HG02943 (cell line): ENCODE results near the gene DROSHA.
"Not testable (repeated sequence)": the region's sequence is repeated elsewhere in the genome, so short reads cannot be mapped to it uniquely, and the experiment has no call there.

Source experiments
- ATAC-seq: cut with Tn5 transposase; IDR thresholded peaks from one replicate; pipeline ENCODE4 v1.9.1; 2021; ENCODE audit warnings: mild to moderate bottlenecking, low read depth, moderate library complexity; ENCODE audit not compliant: unreplicated experiment

DROSHA gene

DNA sequence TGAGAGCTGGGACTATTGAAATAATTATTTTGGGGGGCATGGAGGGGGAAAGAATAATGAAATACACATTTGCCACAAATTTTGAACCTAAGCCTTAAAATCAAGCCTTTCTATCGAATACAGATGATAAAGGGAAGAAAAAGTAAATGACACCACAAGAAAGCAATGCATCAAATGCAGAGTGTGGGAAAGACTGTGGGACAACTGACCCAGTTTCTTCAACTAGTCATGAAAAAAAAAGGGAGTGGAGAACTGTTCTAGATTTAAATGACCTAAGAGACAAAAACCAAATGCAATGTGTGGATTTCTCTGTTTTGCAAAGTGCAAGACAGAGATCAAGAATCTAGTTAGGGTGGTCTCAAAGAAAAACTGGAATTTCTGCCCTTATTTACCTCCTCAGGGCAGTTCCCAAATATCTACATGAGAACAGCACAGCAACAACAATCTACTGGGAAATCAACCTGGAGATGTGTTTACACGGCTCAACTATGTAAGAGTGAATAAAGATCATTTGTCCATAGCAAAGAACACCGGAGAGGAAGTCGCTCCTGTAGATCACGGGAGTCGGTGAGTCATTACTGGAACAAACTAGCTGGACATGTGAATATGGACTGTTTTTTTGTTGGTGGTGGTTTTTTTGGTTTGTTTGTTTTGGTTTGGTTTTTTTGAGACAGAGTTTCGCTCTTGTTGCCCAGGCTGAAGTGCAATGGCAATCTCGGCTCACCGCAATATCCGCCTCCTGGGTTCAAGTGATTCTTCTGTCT lies 145.9 kb downstream of the DROSHA start:
- no peak for ATAC-seq

DNA sequence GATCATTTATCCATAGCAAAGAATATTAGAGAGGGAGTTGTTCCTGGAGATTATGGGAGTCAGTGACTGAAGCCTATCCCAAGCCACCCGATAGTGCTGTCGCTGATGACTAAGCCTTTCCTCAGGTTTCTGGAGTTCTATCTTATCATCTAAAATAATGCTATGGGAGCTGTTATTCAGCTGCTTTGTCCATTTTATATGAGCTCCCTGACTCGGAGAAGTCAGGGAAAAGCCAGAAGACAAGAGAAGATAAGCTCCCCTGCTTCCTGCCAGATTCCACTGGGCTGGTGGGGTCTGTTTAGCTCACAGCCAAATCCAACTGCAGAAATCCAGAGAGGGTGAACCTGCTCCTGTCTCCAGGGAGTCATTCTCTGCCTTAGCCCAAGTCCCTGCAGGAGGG lies 148.2 kb downstream of the DROSHA start:
- ATAC-seq = no peak

DNA sequence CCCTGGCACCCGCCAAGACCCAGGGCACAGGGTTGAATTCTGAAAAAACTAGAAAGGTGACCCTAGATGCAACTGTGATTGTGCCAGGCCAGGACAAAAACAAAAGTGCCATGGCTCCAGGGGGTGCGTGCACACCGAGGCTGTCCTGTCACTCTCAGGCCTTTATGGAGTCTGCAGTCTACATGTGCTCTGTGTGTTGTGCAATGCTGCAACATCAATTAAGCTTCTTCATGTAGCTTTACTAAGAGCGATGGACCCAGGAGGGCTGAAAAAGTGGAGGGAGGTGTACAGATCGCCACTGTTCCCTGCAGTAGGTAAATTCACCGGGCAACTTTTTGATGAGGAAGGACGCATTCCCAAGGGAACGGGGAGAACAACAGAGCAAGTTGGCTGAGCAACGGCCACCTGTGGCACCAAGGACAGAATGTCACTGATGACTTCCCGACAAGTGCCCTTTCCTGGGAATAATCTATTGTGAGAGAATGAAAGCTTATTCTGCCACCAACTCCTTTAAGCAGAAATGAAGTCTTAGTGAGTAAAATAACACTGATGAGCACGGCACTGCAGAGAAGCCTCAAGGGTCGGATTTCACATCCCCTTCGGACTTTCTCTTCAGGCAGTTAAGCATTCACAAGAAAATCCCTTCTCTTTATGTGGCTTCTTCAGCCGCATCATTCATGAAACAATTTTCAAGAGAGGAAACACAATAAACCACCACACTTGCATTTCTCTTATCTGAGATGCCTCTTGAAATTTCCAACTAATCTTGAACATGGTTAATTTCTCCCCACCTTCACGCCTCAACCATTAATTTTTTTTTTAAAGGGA lies 149.6 kb downstream of the DROSHA start:
- ATAC-seq = no peak

DNA sequence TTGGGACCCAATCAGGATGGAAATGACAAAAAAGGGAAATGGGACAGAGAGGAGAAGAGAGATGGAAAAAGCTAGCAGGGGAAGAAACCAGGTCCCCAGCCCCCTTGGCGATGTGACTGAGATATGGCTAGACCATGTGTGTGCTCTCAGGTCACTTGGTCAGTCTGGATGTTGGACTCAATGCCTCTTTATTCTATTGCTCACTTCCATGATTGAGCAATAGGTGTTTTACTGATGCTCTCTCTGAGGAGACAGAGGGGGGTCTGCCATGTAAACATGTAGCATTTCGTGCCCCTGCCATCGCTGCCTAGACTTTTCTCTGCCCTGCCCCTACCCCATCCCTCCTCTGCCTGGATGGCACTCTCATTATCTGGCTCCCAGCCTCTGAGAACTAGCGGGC lies 150.6 kb downstream of the DROSHA start:
- ATAC-seq = no peak

DNA sequence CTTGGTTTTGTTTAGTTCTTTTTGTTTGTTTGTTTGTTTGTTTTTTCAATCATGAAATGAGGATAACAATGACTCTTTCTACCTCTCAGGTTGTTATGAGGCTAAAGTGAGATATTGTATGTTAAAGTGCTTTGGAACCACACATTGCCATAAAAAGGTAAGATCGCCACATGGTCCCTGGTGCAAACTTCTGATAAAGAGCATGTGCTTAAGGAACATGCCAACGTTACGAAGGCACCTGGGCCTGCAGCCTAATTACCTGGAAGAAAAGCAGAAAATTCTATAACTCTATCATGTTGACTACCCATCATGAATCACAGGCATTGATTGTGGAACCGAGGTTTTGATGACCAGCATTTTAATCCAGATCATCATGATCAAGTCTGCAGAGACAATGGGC lies 151.8 kb downstream of the DROSHA start:
- ATAC-seq = no peak

DNA sequence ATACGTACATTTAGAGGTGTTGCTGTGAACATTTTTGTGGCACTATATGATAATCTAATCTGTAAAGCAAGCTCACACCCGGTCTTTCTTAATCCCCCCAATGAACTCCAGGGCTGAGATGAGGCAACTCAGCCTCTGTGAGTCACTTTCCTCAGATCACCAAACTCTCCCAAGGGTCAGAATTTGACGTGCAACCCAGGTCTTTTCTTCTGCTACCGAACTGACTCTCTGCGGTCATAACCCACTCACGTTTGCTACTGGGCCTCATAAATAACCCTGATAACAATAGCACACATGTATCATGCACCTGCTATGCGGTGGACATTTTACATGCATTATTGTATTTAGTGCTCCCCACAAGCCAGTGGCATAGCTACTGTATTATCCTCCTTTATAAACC lies 153.1 kb downstream of the DROSHA start:
- no peak for ATAC-seq

DNA sequence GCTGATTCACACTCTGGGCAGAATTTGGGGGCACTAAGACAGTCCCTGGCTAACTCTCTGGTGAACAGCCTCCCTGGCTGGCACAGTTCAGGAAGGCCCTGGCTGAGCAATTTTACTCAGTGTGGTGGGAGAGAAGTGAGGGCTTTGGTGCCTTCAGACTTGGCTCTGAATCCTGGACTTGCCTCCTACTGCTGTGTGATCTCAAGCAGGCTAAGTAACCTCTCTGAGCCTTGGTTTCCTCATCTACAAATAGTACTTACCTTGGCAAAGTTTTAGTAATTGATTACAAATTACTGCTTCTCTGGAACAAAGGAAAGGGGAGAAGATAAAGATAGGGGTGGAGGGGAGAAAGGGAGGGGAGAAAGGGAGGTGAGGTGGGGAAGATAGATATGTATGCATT lies 153.8 kb downstream of the DROSHA start:
- no peak for ATAC-seq

DNA sequence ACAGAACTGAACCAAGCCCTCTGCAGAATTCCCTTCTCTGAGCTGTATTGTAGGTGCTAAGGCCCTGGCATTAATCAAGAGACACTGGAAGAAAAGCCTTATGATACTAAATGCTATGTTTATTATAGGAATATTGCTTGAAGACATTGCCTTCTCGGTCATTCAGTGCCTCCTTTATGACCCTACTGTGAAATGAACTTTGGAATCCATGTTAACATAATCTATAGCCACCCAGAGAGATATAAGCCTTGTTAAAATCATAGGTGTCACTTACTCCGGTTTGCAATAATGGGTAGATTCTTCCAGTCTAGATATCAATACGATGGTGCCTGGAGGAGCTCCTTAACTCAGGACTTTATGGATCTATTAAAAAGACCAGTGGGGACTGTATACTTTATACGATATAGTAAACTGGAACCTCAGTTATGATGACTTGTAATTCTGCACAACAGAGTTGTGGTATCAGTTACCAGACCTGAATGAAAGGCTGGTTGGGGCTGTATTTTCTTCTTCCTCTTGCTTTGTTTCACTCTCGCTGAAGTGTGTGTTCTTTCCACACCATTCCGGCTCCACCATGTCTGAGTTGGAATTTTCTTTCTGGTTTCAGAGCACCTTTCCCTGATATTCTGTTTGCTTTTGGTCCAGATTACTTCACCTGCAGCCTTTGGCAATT lies 154.5 kb downstream of the DROSHA start:
- no peak for ATAC-seq

DNA sequence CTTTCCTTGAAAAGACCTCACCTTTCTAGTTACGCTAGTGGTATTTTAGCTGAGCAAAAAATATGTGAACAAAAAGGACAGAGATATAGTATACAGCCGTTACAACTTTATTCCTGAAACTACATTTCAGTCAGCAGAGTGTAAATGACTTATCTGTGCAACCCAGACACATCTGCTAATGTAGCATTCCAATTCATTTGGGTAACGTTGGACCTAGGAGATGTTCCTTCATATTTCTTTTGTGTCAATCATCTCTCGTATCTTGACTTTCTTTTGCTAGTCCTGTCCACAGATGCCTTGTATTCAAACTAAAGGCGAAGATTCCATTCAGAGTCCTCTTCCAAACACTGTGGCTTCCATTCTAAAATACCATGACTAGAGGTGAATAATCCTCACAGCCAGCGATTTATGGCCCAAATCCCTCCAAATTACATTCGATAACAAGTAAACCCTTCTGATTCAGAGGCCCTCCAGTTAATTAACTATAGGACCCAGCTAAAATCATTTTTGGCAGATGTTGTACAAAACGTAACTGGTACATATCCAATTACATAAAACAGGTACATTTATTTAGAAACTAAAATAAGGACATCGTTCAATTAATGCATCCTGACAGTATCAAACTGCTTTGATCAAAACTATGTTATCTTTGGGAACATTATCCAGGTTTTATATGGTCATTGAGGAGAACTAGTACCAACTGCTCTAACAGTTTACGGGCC lies 155.7 kb downstream of the DROSHA start:
- ATAC-seq = no peak

DNA sequence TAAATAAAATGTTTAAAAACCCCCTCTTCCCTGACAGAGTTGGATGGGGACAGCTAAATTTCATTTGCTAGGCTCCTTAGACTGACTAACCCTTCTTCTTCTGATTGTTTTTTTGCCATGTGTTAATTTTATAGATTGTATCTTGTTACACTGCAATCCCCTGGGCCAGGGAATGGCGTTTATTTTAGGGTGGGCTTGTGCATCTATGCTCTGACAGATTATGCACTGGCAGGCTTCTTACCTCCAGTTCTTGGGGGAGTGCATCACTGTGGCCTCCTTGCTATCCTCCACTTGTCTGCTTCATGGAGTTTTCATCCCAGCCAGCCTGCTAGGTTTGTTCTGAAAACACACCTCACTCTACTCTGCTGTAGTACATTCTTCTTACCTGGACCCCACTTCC lies 159.8 kb downstream of the DROSHA start:
- no peak for ATAC-seq

DNA sequence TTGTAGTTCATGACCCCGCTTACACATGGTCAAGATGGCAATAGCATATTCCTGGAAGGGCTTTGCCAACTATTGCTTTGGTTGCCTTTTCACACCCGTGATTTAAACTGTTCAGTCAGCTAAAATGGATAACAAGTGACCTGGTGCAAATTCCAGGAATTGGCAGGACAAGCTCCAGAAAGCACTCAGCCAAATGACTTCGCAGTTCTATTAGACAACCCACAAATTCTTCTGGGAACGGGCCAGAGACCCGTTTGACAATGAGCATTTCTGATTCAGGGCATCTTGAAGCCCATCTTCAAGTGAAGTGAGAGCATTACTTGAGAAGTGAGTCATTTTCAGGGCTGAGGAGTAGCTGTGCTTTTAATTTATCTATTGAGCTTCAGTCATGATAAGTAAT lies 165.0 kb downstream of the DROSHA start:
- no peak for ATAC-seq

DNA sequence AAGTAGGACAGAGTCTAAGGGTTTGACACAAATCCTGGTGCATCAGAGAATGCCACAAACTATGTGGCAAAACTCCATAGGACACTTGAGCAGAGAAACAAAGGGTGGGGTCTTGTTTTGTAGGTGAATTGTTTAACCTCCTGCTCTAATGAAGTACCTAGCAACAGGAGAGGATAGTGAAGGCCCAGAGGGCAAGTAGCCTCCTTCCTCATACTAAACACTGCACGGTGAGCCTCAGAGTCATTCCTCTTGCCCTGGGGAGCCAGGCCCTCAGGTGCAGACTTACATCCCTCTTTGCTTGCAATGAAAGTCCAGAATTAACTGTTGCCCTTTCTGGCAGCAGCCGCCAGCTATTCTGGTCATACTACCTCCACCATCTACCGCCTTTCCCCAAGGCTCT lies 166.1 kb downstream of the DROSHA start:
- ATAC-seq = no peak

DNA sequence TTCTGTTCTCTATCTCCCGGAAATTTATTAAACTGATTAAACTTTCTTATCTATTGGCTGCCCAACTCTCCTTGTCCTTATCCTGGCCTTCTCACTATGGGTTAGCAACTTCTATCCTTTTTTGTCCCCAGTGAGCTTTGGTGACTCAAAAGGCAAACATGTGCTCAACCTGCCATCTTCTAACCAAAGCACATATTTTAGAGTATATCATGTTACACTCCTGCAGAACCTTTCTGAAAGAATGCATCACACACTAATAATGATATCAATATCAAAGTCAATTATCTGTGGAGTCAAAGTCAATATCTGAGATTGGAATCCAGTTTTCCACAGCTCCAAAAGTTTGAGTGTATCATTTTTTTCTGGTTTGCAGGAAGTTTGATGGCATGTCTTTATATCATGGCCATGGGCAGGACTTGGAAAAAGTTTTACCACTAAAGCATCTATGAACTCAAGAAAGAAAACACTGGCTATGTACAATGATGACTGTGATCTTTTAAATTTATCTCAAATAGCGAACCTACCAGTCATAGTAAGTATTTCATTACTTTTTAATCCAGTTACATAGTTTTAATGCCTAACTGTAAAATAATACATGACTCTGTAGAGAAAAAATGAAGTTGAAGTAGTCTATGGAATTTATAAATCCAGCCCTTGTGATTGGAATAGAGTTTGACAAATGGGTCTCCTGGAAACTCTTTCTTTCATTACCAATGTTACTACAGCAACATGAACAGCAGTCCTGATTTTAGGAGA lies 166.8 kb downstream of the DROSHA start:
- no peak for ATAC-seq

DNA sequence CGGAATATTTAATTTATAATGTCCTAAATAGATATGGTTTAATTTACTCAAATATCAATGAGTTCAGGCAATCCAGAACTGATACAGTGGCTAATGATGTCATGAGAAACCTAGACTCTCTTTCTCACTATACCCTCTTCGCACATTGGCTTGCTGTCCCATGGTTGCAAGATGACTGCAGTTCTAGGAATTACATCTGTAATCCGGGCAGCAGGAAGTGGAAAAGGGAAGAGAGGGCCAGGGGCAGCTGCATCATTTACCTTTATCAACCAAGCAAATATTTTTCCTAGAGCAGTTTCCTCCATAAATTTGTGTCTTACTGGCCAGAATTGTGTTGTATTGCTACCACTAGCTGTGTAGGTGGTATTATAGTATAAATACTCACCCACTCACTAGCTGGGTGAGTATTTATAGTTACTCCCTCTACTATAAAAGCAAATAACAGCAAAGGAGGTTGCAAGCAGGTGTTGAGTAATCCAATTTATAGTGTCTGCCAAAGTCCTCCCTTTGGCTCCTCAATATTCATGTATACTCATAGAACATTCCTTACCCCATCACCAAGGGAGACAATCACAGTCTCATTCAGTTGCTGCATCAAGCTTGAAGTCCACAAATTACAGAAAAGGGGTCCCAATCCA lies 168.8 kb downstream of the DROSHA start:
- no peak for ATAC-seq

DNA sequence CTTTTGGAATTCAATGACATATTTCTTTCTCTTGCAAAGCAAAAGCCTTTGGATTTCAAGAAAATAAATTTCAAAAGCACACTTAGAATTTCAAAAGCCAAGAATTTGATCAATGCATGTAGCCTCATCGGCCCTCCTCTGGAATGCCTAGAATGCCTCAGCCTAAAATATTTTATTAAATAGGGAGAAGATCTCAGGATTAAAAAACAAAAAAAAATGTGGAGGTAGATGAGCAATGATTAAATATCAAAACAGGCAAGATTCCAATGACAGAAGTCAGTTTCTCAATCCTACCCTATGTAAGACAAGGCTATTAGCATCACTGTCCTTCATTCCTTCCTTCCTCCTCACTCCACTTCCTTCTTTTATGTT lies 169.4 kb downstream of the DROSHA start:
- ATAC-seq = no peak

DNA sequence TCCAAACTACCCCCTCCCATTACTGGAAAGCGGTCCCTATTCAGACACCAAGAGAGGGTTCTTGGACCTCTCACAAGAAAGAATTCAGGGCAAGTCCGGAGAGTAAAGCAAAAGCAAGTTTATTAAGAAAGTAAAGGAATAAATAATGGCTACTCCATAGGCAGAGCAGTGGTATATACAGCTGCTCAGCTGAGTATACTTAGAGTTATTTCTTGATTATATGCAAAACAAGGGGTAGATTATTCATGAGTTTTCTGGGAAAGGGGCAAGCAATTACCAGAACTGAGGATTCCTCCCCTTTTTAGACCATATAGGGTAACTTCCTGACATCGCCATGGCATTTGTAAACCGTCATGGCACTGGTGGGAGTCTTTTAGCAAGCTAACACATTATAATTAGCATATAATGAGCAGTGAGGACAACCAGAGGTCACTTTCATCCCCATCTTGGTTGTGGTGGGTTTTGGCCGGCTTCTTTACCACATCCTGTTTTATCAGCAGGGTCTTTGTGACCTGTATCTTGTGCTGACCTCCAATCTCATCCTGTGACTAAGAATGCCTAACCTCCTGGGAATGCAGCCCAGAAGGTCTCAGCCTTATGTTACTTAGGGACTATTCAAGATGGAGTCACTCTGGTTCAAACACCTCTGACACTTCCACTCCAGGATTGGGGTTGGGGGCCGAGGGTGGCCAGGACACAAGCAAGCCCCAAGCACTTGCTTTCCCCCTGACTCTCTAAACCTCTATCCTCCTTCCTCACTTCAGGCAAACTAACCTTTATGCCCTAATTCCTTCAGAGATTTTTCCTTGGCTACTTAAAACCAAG lies 170.0 kb downstream of the DROSHA start:
- ATAC-seq = not testable (repeated sequence)

DNA sequence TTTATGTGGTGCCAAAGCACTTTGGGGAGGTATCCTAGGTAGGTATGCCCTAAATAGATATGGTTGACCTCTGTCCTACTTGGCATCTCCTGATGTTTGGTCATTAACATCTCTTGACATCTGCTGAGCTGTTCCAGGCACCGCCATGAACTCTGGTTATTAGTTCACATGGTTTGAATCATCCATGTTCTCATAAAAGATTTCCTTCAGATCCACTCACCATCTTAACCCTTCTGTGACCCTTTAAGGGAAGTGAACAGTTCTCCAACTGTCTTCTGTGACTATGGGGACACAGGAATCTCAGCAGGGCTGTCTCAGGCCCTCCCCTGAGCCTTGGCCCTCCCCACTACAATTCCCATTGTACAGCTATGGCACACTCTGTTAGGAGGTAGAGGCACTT lies 170.7 kb downstream of the DROSHA start:
- no peak for ATAC-seq

DNA sequence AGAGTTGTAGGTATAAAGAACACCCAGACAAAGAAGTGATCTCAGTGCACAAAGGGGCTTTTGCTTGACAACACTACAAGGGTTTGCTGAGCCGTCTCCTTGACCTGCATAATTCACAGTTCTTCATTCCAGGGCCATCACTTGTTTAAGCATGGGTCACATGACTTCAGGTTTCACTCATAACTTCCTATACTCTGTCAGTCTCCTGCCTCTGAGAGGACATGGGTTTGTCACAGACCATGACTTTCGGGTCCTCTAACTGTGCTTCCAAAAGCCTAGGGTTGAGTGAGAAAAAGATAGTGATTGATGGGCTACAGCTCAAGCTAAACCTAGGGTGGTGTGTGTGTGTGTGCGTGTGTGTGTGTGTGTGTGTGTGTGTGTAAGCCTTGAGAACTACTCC lies 172.1 kb downstream of the DROSHA start:
- ATAC-seq = no peak

DNA sequence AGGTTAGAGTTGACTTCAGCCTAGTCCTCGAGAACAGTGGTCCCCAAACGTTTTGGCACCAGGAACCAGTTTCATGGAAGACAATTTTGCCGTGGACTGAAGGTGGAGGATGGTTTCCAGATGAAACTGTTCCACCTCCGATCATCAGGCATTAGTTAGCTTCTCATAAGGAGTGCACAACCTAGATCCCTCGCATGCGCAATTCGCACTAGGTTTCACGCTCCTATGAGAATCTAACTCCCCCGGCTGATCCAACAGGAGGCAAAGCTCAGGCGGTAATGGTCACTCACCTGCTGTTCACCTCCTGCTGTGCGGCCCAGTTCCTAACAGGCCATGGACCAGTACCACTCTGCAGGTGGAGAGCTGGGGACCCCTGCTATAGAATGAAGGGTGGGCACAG lies 174.9 kb downstream of the DROSHA start:
- no peak for ATAC-seq
